ENCODE data around the gene PLXNC1. TPM values are rescaled to one million over a fixed set of nuclear protein-coding genes. Genes with fewer than 3 reads are reported as not detected.

PLXNC1 gene
- total RNA-seq, 2 donors from 2014 or later: 2.0 to 3.0 TPM

GRCh38 chr12:94152292-94153078 is 4.1 kb downstream of the PLXNC1 start:
- Histone ChIP-seq H3K4me1 (peaks cover 0 to 29% of the 10 kb centered on the region in 2 donors), H3K27me3 (no peaks in the 10 kb centered on the region), H3K27ac (no peak overlapping the region), H3K36me3 (no peaks in the 10 kb centered on the region), H3K4me3 (no peak overlapping the region), H3K9me3 (no peaks in the 10 kb centered on the region)
- no peak for DNase-seq (ENCODE audit: low spot score)
- TF ChIP-seq CTCF (IDR thresholded peaks at IDR 0.05): no peak

- no peaks in the 10 kb centered on the region for H3K27me3 ChIP-seq
- H3K4me1 ChIP-seq: no peaks in the 10 kb centered on the region
- TF ChIP-seq CTCF (IDR thresholded peaks at IDR 0.05): no peak
- no peak overlapping the region for H3K4me3 ChIP-seq
- no peaks in the 10 kb centered on the region for H3K9me3 ChIP-seq
- no peak overlapping the region for H3K27ac ChIP-seq
- no peak for DNase-seq (ENCODE audit: low spot score)
- H3K36me3 ChIP-seq: no peaks in the 10 kb centered on the region
Measured at GRCh38 chr12:94157181-94157580, 8.8 kb downstream of the PLXNC1 start.

GRCh38 chr12:94157981-94158411 is 9.6 kb downstream of the PLXNC1 start:
- Histone ChIP-seq H3K4me1 (no peaks in the 10 kb centered on the region), H3K4me3 (no peak overlapping the region), H3K27ac (no peak overlapping the region), H3K36me3 (no peaks in the 10 kb centered on the region), H3K27me3 (no peaks in the 10 kb centered on the region), H3K9me3 (no peaks in the 10 kb centered on the region)
- TF ChIP-seq CTCF (IDR thresholded peaks at IDR 0.05): no peak
- DNase-seq (ENCODE audit: low spot score): no peak

GRCh38 chr12:94158666-94159065 is 10.3 kb downstream of the PLXNC1 start:
- no peak for DNase-seq (ENCODE audit: low spot score)
- TF ChIP-seq CTCF (IDR thresholded peaks at IDR 0.05): no peak
- H3K4me1 ChIP-seq: no peaks in the 10 kb centered on the region
- no peak overlapping the region for H3K4me3 ChIP-seq
- H3K9me3 ChIP-seq: no peaks in the 10 kb centered on the region
- no peak overlapping the region for H3K27ac ChIP-seq
- no peaks in the 10 kb centered on the region for H3K36me3 ChIP-seq
- H3K27me3 ChIP-seq: no peaks in the 10 kb centered on the region

- Histone ChIP-seq H3K9me3 (no peaks in the 10 kb centered on the region), H3K4me3 (no peak overlapping the region), H3K4me1 (no peaks in the 10 kb centered on the region), H3K36me3 (no peaks in the 10 kb centered on the region), H3K27me3 (no peaks in the 10 kb centered on the region), H3K27ac (no peak overlapping the region)
- DNase-seq (ENCODE audit: low spot score): no peak
- TF ChIP-seq CTCF (IDR thresholded peaks at IDR 0.05): no peak
Measured at GRCh38 chr12:94162108-94162507, 13.7 kb downstream of the PLXNC1 start.

DNA sequence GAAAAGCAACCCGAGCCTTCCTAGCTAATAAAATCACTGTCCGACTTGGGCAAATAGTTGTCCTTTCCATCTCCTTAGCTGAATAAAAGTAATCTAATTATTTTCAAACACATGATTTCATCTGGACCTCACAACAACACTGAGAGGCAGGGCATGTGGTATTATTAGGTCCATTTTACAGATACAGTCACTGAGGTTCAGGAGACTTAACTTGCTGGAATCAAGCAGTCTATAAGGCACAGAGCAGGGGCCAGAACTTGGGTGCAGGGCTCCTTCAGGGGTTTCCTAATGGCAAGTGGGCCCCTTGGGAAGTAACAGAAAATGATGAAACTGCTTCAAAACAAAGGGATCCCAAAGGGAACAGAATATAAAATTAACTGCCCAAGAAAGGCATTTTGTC is 15.5 kb downstream of the PLXNC1 start:
- no peak for DNase-seq (ENCODE audit: low spot score)
- H3K27me3 ChIP-seq: no peaks in the 10 kb centered on the region
- peaks cover 0 to 12% of the 10 kb centered on the region in 2 donors for H3K4me1 ChIP-seq
- TF ChIP-seq CTCF (IDR thresholded peaks at IDR 0.05): no peak
- no peak overlapping the region for H3K4me3 ChIP-seq
- H3K27ac ChIP-seq: no peak overlapping the region
- no peaks in the 10 kb centered on the region for H3K9me3 ChIP-seq
- no peaks in the 10 kb centered on the region for H3K36me3 ChIP-seq
